Non-pigmented ciliary epithelial cell (primary cell): Measurements from ENCODE around the gene PCBD1.

Experiments used
- DNase-seq: peaks from one replicate; pipeline ENCODE4 v3.0.0-alpha.2; 2010; ENCODE audit warnings: low read depth

PCBD1 gene

DNA sequence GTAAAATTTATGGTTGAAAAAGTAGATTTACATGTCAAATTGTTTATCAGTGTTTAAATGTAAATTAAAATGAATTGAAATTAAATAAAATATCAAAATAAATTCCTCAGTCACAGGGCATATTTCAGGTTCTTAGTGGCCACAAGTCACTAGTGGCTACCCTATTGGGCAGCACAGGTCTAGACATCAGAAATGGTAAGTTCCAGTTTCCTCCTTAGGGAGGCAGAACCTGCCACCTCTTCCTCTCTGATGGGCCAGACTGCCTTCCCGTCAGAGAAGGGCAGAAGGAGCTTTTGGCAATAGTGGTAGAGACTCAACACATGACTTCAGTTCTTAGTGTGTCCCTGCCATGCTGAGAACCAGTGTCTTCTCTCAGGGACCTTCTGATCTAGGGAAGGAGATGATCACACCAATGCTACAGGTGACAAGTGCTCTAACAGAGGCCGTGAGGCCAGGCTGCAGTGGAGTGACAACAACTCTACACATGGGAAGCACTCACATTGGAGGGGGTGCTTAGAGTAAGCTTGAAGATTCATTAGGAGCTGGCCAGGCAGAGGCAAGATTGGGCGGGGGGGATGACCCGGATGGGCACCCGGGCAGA lies 14.4 kb upstream of the PCBD1 start:
- DNase-seq = no peak

DNA sequence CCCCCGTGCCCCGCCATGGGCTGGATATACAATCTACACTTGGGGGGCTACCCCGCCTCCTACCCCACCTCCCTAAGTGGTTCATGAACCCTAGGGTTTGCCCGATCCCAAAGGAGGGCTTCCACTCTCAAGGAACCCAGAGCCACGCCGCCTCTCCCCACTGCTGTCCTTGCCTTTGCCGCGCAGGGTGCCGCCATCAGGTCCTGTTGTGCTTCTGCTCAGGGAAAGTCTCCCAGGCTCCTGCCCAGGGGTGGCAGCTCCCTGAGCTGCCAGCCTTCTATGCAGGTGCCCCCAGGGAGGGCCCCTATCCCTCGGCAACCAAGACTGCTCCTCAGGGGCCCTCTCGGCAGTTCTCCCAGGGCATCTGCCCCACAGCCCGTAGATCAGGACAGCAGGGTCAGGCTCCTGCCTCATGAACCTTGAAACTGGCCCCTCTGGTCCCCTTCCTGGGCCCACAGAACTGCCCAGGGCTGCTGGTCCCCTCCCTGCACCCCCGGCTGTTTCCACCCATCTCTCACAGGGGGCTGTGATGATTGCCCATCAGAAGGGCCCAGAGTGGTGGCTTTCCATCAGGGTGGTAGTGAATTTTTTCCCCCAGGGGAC lies 13.0 kb upstream of the PCBD1 start:
- DNase-seq = no peak

DNA sequence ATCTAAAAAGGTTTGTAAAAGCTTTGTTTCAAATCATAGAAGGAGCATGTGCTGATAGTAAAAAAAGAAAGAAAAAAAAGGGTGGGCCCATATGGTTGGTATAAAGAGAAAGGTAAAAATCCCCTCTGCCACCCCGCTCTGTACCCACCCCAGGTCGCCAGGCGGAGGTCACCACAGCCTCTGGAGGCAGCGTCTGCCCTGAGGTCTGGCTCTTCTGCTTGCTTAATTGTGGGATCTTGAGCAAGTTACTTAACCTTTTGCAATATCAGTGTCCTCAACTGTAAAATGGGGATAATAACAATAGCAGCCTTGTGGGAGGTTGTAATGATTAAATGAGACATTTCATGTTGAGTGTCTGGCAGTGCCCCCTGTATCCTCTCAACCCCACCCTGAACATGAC lies 10.7 kb upstream of the PCBD1 start:
- no peak for DNase-seq

DNA sequence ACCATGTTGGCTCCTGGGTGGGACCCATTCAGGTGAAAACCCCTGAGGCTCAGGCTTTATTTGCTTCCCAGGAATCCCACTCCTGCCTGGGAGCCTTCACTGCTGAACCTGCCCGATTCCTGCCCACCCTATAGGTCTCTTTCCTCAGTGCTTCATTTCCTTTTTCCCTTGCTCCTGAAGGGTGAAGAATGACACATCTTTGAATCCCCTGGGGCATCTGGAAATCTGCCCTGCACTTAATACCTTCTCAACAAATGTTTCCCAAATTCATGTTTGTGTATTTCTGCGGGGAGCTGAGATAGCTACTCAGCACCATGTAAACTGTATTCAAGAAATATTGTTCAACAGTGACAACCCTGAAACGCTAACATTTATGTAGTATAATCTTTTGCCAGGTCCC lies 10.3 kb upstream of the PCBD1 start:
- DNase-seq = no peak

DNA sequence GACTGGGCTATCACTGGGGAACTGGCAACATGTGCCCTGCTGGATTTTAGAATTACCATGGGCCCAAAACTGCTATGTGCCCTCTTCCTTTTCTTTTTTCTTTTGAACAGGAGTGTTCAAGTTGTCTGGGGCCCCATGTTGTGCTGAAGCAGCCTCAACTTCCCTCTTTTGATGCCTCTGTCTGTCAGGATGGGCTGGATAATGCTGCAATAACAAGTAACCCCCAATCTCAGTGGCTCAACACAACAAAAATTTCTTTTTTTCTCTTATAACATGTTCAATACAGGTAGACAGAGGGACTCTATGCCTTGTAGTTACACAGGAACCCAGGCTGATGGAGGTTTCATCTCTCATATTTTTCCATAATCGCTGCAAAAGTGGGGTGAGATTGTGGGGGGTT lies 8.2 kb upstream of the PCBD1 start:
- no peak for DNase-seq

DNA sequence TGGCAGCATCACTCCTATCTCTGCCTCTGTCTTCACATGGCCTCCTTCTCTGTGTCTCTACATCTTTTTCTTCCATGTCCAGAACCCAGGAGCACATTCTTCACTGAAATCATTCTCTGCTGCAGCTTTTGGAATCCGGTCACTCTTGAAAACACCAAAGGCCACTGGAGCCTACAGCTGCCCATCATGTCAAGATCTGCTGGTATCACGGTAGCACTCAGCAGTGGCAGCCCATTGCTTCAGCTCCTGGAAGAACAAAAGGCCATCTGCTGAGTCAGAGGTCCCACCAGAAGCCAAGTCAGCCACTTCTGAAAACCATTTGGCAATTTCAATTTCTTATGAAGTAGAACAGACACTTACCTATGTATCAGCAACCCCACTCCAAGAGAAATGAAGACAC lies 6.1 kb upstream of the PCBD1 start:
- no peak for DNase-seq

DNA sequence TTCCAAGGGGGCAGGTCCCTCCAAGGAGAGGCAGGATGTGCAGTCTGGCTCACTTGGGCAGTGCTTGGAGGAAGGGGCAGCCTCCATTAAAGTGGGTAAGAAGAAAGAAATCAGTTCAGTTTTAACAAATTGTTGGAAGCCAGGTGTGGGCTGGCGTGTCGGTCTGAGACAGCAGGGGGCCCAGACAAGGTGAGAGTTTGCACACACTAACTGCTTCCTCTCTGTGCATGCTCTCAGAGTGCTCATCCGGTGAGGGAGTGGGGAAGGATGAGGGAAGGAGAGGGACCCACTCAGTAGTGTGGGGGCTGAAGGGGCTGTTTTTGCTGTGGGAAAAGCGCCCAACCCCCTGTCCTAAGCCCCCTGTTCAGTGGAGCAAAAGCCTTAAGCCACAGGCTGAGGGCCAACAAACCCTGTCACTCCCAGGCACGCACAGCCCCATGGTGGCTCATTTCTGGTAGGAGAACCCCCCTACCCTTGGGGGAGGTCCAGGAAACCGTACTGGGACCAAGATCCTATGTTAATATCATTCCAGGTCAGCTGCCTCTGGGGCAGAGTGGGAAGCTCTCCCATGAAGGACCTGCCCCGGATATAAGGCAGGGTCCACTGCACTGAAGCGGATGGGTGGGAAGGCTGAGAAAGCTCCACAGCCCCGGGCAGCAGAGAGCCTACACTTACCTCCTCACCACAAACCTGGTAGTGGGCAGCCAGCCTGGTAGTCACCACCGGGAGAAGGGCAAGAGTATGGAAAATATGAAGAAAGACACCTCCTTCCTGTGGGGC lies 5.1 kb upstream of the PCBD1 start:
- DNase-seq = no peak

DNA sequence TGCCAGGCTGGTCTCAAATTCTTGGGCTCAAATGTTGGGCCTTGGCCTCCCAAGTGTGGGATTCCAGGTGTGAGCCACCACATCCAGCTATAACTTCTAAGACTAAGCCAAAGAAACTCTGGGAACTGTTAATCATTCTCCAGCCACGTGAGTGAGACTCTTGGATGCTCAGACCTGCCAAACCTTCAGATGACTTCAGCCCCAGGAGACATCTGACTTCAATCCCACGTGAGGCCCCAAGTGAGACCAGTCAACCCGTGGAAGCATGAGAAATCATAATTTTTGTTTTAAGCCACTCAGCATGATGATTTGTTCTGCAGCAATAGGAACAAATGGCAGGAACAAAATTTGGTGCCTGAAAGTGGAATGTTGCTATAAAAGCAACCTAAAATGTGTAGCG lies 4.3 kb upstream of the PCBD1 start:
- DNase-seq = no peak

DNA sequence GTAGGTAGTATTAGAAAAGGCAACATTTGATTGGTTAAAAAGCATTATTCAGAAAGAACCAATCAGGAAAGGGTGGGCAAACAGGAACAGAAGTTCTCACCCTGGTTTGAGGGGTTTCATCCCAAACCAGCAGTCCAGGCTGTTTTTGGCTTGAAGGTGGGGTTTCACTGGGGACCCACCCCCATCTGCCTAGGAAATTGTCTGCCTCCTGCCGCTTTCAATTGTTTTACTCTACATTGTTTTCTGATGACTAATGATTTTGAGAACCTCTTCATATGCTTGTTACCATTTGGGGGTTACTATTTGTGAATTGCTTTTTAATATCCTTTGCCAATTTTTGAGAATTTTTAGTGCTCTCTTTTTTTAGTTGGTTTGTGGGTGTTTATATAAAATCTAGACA lies 3.3 kb upstream of the PCBD1 start:
- DNase-seq = no peak

DNA sequence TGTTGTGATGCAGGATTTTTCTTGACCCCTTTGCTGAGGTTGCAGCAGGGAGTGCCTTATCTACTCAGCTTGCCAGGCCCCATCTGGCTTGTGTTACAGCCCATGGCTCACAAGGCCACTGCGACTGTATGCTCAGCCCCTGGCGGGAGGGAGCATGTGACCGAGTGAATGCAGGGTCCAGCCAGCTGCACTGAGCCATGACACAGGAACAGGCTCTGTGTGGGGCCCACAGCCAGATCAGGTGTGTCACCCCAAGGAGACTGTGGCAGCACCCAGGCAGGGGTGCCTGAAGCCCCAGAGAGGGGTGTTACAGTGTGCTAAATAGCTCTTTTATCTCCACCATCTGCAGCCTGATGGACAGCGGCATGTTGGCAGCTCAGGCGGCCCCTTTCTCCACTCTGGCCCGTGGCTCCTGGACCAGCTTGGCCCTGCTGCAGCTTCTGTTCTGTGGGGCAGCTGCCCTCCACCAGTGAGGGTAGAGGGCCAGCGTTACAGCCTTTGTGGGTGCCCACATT lies 2.6 kb upstream of the PCBD1 start:
- DNase-seq = no peak

DNA sequence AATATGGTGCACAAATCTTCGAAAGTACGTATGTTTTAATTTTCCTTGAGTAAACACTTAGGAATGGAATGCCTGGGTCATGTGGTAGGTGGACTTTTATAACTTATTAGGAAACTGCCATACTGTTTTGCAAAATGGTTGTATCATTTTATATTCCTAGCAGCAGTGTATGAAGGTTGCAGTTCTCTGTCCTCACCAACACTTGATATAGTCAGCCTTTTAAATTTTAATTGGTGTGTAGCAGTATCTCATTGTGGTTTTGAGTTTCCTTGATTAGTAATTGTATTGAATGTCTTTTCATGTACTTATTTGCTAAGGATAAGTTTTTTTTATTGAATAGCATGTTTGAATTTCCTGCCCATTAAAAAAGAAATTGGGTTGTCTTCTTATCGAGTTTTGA lies 926 bp upstream of the PCBD1 start:
- no peak for DNase-seq

DNA sequence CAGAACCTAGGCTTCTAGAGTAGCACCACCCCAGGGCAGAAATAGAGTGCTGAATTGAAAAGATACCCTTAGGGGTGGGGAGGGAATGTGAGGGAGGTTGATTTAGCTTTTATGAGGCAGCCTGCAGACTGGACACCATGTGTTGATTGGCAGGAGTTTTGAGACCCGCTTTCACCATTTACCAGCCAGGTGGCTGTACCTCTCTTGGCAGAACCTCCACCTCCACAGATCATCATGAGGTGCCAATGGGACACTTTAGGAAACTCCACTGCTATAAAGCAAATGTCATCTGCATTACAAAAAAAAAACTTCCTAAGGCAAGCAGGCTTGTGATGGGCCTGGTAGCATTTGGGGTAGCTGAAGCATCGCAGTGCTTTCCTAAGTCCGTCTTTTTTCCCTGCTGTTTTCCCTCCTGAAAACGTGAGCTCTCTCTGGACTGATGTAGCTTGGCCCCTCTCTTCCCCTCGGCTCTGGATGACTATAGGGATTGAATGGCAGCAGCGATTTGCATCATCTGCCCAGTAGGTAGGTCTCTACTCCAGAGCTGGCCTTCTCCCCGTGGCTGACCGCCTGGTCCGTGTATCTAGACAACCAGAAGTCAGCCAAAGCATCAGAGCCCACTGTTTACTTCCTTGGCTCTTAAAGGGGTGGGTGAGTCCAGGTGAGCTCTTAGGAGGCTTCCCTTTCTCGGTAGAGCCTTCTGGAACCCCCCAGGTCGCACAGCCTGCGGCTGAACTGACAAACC lies 1.3 kb downstream of the PCBD1 start:
- DNase-seq = no peak

DNA sequence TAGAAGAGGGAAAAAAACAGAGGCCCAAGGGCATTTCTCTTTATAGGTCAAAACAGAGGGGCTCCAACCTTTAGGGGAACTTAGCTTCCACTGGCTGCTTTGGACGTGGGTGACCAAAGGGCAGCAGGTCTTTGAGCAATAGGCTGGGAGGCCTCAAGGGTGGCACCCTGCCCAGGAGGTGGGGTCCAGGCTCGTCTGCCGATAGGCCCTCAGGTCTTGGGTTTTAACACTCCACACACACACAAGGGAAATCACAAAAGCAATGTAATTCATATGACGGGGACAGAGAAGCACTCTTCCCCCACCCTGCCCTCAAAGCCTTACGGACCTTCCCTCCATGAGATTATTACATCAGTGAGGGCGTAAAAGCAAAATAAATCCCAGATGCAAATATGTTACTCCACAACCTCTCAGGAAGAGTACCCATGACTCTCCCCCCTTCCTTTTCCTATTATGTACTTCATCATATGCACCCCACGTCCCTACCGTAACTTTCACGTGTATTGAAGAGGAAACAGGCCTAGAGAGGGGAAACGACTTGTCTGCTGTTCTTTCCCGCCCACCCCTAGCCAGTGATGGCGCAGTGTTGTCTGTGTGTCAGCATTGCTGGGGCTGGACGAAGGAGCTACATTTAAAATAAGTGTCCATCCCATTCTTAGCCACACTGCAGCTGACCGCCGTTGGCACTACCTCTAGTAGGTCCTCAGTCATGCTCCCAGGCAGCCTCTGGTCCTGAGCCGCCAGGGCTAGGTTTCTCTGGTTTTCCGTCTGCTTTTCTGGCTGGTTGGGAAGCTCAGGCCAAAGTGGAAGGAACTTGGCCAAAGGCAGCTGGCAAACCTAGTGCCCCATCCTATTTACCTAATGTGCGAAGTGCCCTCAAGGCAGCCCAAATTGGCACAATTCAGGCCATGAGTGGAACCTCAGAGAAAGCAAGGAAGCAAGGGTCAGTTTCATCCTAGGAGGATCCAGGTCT lies 2.1 kb downstream of the PCBD1 start:
- DNase-seq = no peak

DNA sequence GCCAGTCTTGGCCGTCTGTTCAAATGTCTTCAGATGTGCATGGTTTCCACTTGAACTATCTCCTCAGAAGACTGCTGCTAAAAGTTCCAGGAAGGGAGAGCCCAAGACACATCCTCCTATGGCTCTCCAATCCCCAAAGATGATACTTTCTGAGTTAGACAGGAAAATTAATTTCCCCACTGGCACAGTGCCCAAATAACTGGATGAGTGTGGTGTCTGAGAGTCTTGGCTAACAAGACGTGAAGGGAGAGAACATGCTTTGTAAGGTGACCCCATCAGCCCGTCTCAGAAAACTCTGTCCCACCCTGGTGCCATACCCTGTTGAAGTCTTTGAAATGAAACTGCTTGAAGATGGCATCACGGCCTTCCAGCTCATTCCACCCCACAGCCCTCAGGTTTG lies 2.9 kb downstream of the PCBD1 start:
- no peak for DNase-seq

DNA sequence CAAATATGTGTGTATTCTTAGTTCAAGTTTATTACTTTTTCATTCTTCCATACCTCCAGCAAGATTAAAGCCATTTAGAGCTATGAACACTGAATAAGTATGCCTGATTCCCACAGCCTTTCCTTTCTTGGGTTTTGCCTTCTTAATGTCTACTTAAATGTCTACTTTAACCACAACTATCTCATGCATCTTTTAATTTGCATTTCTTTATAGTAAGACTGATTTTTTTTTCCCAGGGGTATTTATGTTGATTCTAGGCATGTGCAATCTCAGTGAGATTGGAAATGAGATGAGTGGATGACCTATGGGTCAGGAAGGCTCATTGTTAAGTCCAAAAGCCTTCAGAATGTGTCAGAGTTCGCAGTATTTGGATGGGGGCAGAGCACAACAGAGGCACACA lies 3.6 kb downstream of the PCBD1 start:
- no peak for DNase-seq

DNA sequence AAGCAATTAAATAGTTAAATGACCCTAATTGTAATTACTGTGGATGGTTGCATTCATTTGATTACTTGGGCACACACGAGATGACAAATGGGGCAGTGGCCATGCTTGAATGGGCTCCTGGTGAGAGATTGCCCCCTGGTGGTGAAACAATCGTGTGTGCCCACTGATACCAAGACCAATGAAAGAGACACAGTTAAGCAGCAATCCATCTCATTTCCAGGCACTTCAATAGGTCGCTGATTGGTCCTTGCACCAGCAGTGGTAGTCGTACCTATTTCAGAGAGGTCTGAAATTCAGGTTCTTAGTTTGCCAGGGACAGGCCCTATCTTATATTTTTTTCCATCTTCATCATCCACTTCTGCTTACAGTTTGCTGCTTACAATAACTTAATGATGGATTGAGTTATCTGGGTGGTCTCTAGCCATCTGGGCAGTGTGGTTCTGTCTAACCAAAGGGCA lies 8.3 kb downstream of the PCBD1 start:
- DNase-seq = peak; percentile 54

DNA sequence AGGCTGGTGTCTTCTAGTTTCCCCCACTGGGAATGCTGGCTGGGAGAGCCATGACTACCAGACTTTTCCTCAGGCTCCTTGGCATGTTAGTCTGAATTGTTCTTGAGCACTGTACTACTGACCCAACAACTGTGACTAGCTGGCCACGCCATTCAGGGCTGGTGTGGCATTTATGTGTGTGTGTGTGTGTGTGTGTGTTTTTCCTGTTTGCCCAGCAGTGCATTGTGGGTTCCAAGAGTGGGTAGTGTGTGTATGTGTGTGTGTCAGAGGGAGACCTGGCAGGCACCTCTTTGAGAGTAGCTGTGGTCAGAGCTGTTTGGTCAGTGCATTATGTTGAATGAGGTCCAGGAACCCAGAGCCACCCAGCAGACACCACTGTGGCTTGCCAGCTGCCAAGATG lies 9.2 kb downstream of the PCBD1 start:
- DNase-seq = no peak

DNA sequence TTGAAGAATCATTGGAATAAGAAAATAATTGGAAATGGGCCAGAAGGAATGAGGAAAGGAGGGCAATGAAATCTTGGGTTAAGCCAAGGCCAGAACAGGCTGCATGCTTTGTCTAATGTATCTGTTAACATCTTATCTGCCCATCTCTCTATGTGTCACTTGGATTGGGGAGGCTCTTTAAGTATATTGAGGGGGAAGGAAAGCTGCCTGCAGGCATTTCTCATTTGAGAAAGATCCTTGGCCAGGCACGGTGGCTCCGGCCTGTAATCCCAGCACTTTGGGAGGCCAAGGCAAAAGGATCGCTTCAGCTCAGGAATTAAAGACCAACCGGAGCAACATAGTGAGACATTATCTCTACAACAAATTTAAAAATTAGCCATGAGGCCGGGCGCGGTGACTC lies 14.3 kb downstream of the PCBD1 start:
- DNase-seq = no peak

DNA sequence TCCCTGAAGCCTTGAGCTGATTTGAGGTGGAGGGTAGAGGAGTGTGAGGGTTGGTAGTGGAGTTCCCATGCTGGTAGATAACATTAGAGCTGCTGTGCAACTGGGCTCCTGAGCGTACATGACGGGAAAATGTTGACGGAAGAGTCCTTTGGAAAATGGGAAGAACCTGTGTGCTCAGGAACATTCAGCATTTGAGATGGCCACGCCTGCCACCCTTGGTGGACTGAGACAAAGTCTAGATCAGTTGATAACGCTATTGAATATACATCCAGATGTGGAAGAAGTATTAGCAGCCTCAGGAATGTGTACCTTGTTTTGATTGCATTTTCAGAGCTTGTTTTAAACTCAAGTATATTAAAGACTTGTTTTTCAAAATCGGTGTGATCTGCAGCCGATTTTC lies 16.1 kb downstream of the PCBD1 start:
- no peak for DNase-seq

DNA sequence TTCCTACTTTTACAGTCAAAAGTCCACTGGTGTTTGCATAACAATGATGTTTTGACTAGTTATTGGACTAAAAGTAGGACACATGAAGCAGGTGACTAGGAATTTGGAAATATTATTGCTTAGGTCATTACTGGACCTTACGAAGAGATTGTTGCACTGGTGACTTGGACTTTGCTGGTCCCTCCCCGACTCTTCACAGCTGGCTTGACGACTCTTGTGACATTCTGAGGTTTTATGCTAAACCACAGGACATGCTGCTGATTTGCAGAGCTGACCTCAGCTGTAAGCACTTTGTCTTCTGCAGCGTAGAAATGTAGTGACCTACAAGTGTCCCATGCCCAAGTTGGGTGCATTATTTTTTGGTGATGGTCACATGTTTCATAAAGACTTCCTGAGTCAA lies 21.9 kb downstream of the PCBD1 start:
- no peak for DNase-seq

DNA sequence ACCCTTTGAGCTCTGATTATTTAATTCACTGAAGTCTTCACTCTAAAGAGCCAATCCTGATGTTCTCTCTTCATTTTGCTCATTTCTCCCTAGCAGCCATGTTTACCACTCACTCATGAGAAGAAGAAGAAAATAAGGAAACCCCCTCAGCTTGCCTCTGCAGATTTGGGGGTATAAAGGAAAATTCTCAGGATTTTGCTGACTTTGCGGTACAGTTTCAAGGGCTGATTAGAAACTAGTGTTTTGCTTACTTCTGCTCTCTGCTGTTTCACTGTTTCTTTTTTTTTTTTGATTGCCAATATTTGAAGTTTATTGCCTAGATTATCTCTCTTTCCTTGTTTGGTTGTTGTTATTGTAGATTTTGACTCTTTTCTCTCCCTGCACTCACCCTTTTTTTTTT lies 23.4 kb downstream of the PCBD1 start:
- DNase-seq = no peak
